Mucosa of rectum (tissue), 2 donors: ENCODE results near the gene INSIG1.
A peak's percentile ranks its signal among the peaks of the same experiment; 100 is the strongest.

Experiments used
- H3K27ac ChIP-seq, 2 donors: one replicate each; pipeline ENCODE4 v1.7.0; 2013; ENCODE audit warnings: inconsistent platforms in 2 of 2, low read depth in 2 of 2, low read length in 2 of 2
- H3K27me3 ChIP-seq, 2 donors: one replicate each; pipeline ENCODE4 v1.7.0; 2013; ENCODE audit warnings: low read length in 2 of 2; ENCODE audit not compliant: control insufficient read depth in 2 of 2, insufficient read depth in 2 of 2
- H3K36me3 ChIP-seq, 2 donors: one replicate each; pipeline ENCODE4 v1.7.0; 2013; ENCODE audit warnings: low read length in 2 of 2; ENCODE audit not compliant: control insufficient read depth in 2 of 2, insufficient read depth in 2 of 2
- H3K4me1 ChIP-seq, 2 donors: one replicate each; pipeline ENCODE4 v1.7.0; 2013; ENCODE audit warnings: low read length in 2 of 2, mild to moderate bottlenecking in 1 of 2; ENCODE audit not compliant: control insufficient read depth in 2 of 2, insufficient read depth in 2 of 2
- H3K4me3 ChIP-seq, 2 donors: one replicate each; pipeline ENCODE4 v1.7.0; 2013; ENCODE audit warnings: low read length in 2 of 2
- H3K9ac ChIP-seq, 2 donors: one replicate each; pipeline ENCODE4 v1.7.0; 2013; ENCODE audit warnings: low read length in 2 of 2, low read depth in 1 of 2, mild to moderate bottlenecking in 1 of 2
- H3K9me3 ChIP-seq, 2 donors: one replicate each; pipeline ENCODE4 v1.7.0; 2013; ENCODE audit warnings: low read length in 2 of 2; ENCODE audit not compliant: control insufficient read depth in 2 of 2
- donor health status: healthy.
- donor health status: Normal muscosa, but diverticular disease.

Gene INSIG1

DNA sequence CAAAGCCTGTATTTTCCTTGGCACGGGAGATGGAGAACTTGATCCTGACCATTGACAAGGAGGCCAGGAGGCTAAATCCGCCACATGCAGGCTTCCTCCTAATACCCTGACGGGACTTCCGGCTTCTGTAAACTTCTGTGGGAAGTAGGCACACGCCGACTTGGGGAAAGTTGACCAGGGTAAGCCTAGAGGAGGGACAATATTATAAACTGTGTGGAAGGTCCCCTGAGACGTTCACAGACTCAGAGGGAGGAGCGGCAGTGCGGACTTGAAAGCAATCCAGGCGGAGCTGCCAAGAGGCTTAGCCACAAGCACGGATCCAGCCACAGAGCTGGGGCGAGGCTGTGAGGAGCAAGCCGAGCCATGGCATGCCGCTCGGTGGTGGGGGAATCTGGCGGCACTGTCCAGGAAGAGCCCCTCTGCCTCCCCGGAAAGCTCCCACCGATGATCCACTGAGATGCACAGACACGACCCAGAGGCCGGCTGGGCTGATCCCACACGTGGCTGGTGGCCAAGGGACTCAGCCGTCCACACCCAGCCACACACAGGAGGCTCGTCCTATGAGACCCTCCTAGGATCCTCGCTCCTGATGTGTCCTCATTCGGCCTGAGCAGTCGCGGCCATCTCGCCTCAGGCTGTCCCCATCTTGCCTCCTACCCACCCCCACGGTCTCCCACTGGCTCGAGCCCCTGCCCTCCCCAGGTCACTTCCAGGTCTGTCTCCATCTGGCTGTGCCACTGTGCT, 40.0 kb upstream of the INSIG1 start:
- Histone ChIP-seq H3K4me3 (peak overlapping the region in 1 of 2 donors; percentile 7), H3K27ac (no peak overlapping the region), H3K4me1 (no peaks in the 10 kb centered on the region), H3K36me3 (no peaks in the 10 kb centered on the region), H3K9ac (no peak overlapping the region), H3K9me3 (no peaks in the 10 kb centered on the region), H3K27me3 (no peaks in the 10 kb centered on the region)

DNA sequence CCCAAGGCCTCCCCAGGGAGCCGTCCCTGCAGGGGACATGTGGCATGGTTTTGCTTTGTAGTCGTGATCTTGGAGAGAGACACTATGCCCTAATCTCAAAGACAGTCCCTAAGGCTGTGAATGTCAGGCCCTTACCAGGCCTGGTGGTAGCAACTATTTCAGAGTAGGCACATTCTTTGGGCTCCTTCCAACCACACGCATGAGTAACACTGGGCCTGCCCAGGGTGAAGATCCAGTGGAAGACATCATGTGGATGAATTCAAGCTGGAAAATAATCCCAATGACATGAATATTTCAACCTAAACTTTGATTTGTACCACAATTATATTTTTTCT, 39.5 kb upstream of the INSIG1 start:
- Histone ChIP-seq H3K27ac (no peak overlapping the region), H3K9ac (no peak overlapping the region), H3K9me3 (no peaks in the 10 kb centered on the region), H3K36me3 (no peaks in the 10 kb centered on the region), H3K27me3 (no peaks in the 10 kb centered on the region), H3K4me1 (no peaks in the 10 kb centered on the region), H3K4me3 (no peak overlapping the region)

DNA sequence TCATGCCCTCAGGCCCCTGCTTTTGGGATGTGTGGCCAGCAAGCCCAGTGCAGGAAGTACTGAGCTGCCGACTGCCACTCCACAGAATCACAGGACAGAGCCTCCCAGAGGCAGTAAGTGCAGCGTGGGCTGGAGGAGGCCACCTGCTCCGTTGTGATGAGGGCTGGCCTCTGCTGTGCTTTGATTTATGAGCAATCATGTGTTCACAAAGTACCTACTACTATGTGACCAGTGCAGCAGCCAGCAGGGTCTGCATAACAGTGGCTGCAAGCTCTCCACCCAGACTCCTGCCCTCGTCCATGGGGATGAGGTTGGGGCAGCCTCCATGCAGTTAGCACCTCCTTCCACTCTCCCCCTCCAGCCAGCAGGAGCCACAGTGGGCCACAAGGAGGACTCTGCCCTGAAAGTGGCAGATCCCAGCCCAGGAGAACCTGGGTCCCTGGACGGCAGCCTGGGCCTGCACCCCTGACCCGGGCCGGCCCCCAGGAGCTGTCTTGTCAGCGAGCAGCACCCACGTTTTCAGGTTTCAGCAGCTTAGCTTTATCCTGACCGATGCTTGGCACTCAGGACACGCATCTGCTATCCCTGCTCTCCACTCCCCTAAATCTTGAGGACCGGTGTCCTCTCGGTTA, 37.7 kb upstream of the INSIG1 start:
- no peak overlapping the region for H3K4me3 ChIP-seq
- H3K4me1 ChIP-seq, result no peaks in the 10 kb centered on the region
- H3K27ac ChIP-seq, result no peak overlapping the region
- no peak overlapping the region for H3K9ac ChIP-seq
- no peaks in the 10 kb centered on the region for H3K36me3 ChIP-seq
- H3K27me3 ChIP-seq, result peaks cover 0 to 5% of the 10 kb centered on the region in 2 donors
- H3K9me3 ChIP-seq, result no peaks in the 10 kb centered on the region

DNA sequence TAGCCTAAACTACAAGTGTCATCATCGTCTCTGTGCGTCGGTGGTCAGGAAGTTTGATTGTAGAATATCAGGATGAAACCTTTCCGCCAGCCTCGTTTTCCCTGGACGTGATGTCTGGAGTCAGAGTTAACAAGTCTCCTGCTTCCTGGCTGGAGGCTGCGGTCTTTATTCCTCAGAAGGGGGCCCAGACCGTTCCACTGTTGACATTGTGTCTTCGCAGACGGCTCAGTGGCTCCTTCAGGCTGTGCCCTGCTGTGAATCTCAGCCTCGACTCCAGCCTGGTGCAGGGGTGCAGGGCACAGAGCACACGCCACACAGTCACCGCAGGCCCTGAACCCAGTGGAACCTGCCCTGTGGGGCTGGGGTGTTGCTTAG, 37.2 kb upstream of the INSIG1 start:
- H3K4me1 ChIP-seq, result peaks cover under 1 to 2% of the 10 kb centered on the region in 2 donors
- H3K9me3 ChIP-seq, result no peaks in the 10 kb centered on the region
- H3K27me3 ChIP-seq, result peaks cover 0 to 9% of the 10 kb centered on the region in 2 donors
- H3K36me3 ChIP-seq, result no peaks in the 10 kb centered on the region
- H3K9ac ChIP-seq, result no peak overlapping the region
- no peak overlapping the region for H3K27ac ChIP-seq
- H3K4me3 ChIP-seq, result no peak overlapping the region

DNA sequence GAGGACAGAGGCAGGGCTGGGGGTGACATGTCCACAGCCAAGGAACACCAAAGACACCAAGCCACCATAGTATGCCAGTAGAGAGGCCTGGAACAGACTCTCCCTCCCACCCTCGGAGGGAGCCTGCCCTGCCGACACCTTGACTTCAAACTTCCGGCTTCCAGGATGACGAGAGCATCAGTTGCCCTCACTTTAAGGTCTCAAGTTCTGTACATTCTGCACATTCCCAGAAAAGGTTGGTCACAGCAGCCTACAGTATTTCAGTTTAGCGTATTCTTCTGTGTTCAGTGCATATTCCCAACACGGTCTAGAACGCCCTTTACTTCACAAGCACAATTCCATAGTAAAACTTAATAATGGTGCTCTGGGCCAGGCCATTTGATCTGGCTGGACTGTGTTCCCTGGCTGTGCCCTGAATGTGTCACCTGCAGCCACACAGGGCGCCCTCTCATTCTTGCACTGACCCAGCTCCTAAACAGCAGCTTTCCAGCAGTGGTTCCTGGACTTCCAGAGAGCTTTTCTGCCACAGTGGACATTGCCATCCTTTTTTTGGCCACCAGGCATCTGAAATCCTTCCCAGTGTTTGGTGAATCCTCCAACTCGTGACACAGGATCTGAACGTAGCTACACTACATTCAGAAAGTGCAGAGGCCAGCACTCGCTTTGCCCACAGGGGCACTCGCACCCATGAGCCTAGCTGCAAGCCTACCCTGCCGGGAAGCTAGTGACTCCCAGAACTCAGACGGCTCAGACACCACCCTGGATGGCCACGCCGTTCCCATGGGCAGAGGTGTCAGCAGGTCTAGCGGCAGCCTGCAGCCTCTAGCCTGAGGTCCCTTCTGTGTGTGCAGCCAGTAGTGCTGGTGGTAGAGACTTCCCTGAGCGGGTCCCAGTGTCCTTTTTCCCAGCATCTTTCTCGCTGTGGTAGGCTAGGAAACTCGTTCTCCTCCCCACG, 36.4 kb upstream of the INSIG1 start:
- Histone ChIP-seq H3K9ac (no peak overlapping the region), H3K27me3 (peaks cover 0 to 9% of the 10 kb centered on the region in 2 donors), H3K36me3 (no peaks in the 10 kb centered on the region), H3K4me1 (peaks cover 4% of the 10 kb centered on the region in 2 donors), H3K4me3 (no peak overlapping the region), H3K27ac (no peak overlapping the region), H3K9me3 (no peaks in the 10 kb centered on the region)

DNA sequence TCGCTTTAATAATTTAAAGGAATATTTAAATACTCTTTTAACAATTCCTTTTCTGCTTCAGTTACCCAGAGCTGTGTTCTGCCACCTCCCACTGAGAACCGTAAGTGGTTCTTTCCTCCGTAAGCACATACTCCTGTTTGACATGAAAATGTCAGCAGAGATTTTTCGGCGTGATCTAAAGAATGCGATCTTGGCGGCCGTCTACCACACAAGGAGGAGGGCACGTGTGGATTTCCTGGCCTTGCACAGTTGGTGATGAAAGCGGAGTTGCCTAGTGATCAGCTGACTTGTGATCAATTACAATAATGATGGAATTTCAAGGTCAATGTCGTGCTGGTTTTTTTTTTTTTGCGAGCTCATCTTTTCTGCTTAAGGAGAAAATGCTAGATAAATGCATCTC, 35.6 kb upstream of the INSIG1 start:
- Histone ChIP-seq H3K27me3 (peaks cover 0 to 9% of the 10 kb centered on the region in 2 donors), H3K4me3 (no peak overlapping the region), H3K36me3 (no peaks in the 10 kb centered on the region), H3K27ac (no peak overlapping the region), H3K9ac (no peak overlapping the region), H3K4me1 (peaks cover 4% of the 10 kb centered on the region in 2 donors), H3K9me3 (no peaks in the 10 kb centered on the region)

DNA sequence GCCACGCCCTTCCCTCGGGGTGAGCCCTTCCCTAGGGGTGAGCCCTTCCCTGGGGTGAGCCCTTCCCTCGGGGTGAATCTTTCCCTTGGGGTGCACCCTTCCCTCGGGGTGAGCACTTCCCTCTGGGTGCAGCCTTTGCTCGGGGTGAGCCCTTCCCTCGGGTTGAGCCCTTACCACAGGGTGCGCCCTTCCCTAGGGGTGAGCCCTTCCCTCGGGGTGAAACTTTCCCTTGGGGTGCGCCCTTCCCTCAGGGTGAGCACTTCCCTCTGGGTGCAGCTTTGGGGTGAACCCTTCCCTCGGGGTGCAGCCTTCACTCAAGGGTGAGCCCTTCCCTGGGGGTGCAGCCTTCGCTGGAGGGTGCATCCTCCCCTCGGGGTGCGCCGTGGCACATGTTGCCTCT, 34.6 kb upstream of the INSIG1 start:
- no peak overlapping the region for H3K27ac ChIP-seq
- no peak overlapping the region for H3K4me3 ChIP-seq
- H3K36me3 ChIP-seq, result no peaks in the 10 kb centered on the region
- H3K9me3 ChIP-seq, result no peaks in the 10 kb centered on the region
- peaks cover 0 to 9% of the 10 kb centered on the region in 2 donors for H3K27me3 ChIP-seq
- no peak overlapping the region for H3K9ac ChIP-seq
- peaks cover 4% of the 10 kb centered on the region in 2 donors for H3K4me1 ChIP-seq

DNA sequence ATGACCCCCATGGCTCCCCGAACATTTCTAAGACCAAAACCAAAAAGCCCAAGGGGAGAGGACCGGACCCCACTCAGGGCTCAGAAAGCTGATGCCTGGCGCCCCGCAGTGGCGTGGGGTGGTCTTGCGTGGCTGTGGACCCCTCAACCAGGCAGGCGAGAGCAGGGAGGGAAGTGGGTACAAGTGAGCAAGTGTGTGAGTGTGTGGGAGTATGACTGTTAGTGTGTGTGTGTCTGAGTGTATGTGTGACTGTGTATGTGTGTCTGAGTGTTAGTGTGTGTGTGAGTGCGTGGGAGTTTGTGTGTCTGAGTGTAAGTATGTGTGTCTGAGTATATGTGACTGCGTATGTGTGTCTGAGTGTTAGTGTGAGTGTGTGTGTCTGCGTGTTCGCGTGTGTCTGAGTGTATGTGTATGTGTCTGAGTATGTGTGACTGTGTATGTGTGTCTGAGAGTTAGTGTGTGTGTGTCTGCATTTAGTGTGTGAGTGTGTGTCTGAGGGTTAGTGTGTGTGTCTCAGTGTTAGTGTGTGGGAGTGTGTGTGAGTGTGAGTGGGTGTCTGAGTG, 34.0 kb upstream of the INSIG1 start:
- H3K9ac ChIP-seq, result no peak overlapping the region
- H3K4me1 ChIP-seq, result peaks cover 4% of the 10 kb centered on the region in 2 donors
- H3K36me3 ChIP-seq, result no peaks in the 10 kb centered on the region
- H3K9me3 ChIP-seq, result no peaks in the 10 kb centered on the region
- H3K27ac ChIP-seq, result no peak overlapping the region
- peaks cover 0 to 9% of the 10 kb centered on the region in 2 donors for H3K27me3 ChIP-seq
- H3K4me3 ChIP-seq, result no peak overlapping the region

DNA sequence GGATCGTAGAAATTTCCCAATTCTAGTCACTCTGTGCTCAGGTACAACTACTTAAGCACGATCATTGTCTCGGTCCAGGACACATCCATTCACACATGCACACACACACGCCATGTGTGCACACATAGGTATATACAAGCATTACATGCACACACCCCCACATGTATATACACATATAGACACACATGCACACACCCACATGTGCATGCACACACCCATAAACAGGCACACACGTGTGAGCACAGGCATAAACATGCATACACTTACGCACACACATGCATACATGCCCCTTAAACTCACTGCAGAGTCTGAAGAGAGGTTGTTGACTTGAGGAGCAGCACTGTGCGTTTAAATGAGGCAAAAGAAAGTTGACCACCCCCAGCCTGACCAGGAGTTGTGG, 32.5 kb upstream of the INSIG1 start:
- no peak overlapping the region for H3K27ac ChIP-seq
- H3K27me3 ChIP-seq, result peaks cover 0 to 9% of the 10 kb centered on the region in 2 donors
- peaks cover 4% of the 10 kb centered on the region in 2 donors for H3K4me1 ChIP-seq
- H3K9ac ChIP-seq, result no peak overlapping the region
- no peaks in the 10 kb centered on the region for H3K9me3 ChIP-seq
- H3K36me3 ChIP-seq, result no peaks in the 10 kb centered on the region
- H3K4me3 ChIP-seq, result no peak overlapping the region

DNA sequence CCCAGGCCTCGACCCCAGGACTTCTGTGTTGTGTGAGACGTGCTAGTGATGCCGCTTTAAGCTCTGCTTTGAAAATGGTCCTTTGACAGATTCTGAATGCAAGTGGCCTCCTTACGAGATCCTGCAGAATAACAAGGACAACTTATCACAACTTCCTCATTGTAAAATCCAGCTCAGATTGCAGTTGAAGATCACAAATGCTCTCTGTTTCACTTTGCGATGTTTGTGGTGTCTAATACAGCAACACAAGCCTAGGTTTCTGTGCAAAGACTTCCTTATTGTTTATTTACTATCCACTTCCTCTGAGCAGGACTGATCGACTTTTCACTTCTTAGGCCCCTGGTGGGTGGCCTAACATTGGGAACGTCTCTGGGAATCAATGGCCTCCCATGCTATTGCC, 31.7 kb upstream of the INSIG1 start:
- Histone ChIP-seq H3K36me3 (no peaks in the 10 kb centered on the region), H3K4me1 (peaks cover 4% of the 10 kb centered on the region in 2 donors), H3K9me3 (no peaks in the 10 kb centered on the region), H3K4me3 (peak overlapping the region in 1 of 2 donors; percentile 9), H3K27ac (no peak overlapping the region), H3K27me3 (peaks cover 0 to 9% of the 10 kb centered on the region in 2 donors), H3K9ac (no peak overlapping the region)
